Epithelial cell of esophagus (primary cell): ENCODE measurements around the gene DUSP22.

Source experiments
- DNase-seq: peaks from one replicate; pipeline ENCODE4 v3.0.0; 2010; ENCODE audit warnings: low read depth
- H3K4me3 ChIP-seq: 2 replicates; pipeline ENCODE4 v1.5.1; 2011; ENCODE audit warnings: mild to moderate bottlenecking, low read length, control low read depth
- CTCF ChIP-seq: IDR thresholded peaks from 2 replicates; pipeline ENCODE4 v1.5.1; 2011; ENCODE audit warnings: low read depth, mild to moderate bottlenecking, low read length, control low read depth, inconsistent platforms; ENCODE audit not compliant: insufficient read depth; ENCODE audit errors: missing control alignments

DUSP22 gene

GRCh38 chr6:279341-280029 lies 12.8 kb upstream of the DUSP22 start:
- TF ChIP-seq CTCF = no peak
- no peak overlapping the region for H3K4me3 ChIP-seq
- no peak for DNase-seq

- DNase-seq = no peak
- H3K4me3 ChIP-seq = no peak overlapping the region
- no peak for TF ChIP-seq CTCF
Observed at GRCh38 chr6:280775-281468, 11.4 kb upstream of the DUSP22 start.

GRCh38 chr6:281469-282103 lies 10.7 kb upstream of the DUSP22 start:
- DNase-seq = no peak
- H3K4me3 ChIP-seq = no peak overlapping the region
- no peak for TF ChIP-seq CTCF

DNA sequence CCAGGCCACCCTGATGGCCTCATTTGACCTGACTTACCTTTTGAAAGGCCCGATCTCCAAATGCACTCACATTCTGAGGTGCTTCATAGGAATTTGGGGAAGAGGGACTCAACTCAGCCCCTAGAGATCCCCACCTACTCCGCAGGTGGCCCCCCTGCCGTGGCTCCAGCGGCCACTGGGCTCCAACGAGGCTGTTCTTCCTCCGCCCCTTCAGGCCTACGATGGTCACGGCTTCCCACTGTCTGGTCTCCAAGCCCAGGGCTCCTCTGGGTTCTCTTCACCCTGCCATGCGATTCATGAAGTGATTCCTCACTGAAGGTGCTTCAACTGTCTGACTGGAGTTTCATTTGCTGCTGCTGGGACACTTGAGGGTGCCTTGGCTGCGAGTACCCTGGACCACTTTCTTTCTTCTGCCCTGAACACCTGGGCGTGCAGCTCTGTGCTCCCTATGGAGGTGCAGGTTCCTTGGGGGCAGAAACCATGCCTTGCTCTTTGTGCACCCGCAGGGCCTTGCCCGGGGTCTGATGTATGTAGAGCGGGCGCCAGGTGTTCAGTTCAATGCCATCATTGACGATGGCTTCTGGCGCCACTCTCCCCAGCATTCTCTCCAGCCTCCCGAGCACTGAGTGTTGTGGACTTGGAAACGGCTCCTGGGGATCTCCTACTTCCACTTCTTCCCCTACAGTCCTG lies 10.0 kb upstream of the DUSP22 start:
- no peak for DNase-seq
- H3K4me3 ChIP-seq = no peak overlapping the region
- TF ChIP-seq CTCF = no peak

GRCh38 chr6:282867-283416 lies 9.3 kb upstream of the DUSP22 start:
- no peak for TF ChIP-seq CTCF
- no peak for DNase-seq
- H3K4me3 ChIP-seq = no peak overlapping the region

DNA sequence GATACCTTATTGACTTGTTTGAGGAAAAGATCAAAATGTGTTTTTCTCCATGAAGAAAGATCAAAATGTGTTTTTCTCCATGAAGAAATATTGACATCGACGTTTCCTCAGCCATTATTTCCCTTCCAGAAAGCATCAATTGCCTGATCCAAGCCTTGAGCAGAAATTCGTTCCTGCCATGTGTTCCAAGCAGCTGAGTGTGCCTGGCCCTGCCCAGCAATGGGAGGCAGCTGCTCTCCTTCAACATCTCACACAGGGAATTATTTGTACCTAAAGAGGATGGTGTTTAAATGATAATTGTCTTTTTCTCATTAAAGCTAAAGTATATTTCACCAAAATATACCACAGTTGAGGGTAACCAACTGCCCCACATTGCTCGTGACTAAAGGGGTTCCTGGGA lies 7.8 kb upstream of the DUSP22 start:
- no peak for DNase-seq
- H3K4me3 ChIP-seq = no peak overlapping the region
- TF ChIP-seq CTCF = no peak
